Mesenteric fat pad (tissue), 1 donor: ENCODE results near the gene ARID3A. TPM values are rescaled to one million over a fixed set of nuclear protein-coding genes. Genes with fewer than 3 reads are reported as not detected.
"Not testable (repeated sequence)": the region's sequence is repeated elsewhere in the genome, so short reads cannot be mapped to it uniquely, and the experiment has no call there.

ENCODE experiments used
- DNase-seq: peaks from one replicate; pipeline ENCODE4 v3.0.0-alpha.2; 2020; ENCODE audit warnings: low spot score
- total RNA-seq: library from RNA; stranded (reverse); fragmentation: NEBNext Ultra II Directional; extraction: Animal tissue kit (Norgen Biotek cat#: 25700); gene quantifications from one replicate; pipeline ENCODE4 v1.2.1, GENCODE V29; 2021
- donor health status: DM: yes; HTN: yes; CAD: no.

Gene ARID3A
- total RNA-seq, 1 donor from 2014 or later, result 19.5 TPM

- no peak for DNase-seq
Measured at GRCh38 chr19:945401-946252, 19.8 kb downstream of the ARID3A start.

- DNase-seq, result no peak
Measured at GRCh38 chr19:947090-947706, 21.4 kb downstream of the ARID3A start.

GRCh38 chr19:947707-948539 is 22.1 kb downstream of the ARID3A start:
- no peak for DNase-seq

GRCh38 chr19:948842-949496 is 23.1 kb downstream of the ARID3A start:
- no peak for DNase-seq

- no peak for DNase-seq
Measured at GRCh38 chr19:950352-951066, 24.7 kb downstream of the ARID3A start.

DNA sequence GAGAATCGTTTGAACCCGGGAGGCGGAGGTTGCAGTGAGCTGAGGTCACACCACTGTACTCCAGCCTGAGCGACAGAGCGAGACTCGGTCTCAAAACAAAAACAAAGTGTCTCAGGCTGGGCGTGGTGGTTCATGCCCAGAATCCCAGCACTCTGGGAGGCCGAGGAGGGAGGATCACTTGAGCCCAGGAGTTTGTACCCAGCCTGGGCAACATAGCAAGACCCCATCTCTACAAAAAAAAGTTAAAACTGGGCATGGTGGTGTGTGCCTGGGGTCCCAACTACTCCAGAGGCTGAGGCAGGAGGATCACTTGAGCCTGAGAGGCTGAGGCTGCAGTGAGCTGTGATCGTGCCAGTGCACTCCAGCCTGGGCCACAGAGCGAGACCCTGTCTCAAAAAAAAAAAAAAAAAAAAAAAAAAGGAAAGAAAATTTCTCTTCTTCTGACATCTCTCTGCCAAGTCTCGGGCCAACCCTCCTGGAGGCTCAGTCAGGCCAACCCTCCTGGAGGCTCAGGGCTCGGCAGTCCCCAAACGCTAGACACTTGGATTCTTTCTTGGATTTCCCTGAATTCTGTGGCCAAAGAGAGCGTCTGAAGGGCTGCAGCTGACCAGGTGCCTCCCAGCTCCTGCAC is 26.3 kb downstream of the ARID3A start:
- DNase-seq, result no peak

GRCh38 chr19:952680-953444 is 27.0 kb downstream of the ARID3A start:
- no peak for DNase-seq

GRCh38 chr19:953445-954271 is 27.8 kb downstream of the ARID3A start:
- DNase-seq, result no peak

GRCh38 chr19:954272-954671 is 28.4 kb downstream of the ARID3A start:
- DNase-seq, result no peak

GRCh38 chr19:954672-955494 is 29.0 kb downstream of the ARID3A start:
- DNase-seq, result no peak

- no peak for DNase-seq
Measured at GRCh38 chr19:955803-956765, 30.2 kb downstream of the ARID3A start.

DNA sequence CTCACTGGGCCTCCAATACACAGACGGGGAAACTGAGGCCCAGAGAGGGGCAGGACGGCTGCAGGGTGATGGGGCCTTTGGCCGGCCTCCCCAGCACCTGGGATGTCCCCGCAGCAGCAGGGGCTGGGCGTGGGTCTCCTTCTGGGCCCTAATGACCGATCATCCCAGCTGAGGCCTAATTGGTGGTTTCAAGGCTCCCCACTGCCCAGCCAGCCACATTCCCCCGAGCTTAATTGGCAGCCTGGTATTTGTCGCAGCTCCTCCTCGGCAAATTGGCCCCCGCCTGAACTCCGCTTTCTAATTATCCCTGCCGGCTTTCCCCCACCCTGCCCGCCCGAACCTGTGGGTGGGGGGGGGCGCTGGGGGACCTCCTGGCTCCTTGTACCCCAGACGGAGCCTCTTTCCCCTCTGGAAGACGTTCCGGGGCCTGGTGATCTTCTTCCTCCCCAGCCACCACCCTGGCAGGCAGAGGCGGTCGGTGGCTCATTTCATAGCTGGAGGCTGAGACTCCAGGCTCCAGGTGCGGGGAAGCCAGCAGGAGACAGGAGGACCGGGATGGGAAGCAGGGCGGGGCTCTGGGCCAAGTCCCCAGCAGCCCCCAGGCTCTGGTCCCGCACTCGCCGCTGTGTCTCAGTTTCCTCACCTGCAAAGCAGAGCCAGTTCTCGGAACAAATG is 31.1 kb downstream of the ARID3A start:
- no peak for DNase-seq

DNA sequence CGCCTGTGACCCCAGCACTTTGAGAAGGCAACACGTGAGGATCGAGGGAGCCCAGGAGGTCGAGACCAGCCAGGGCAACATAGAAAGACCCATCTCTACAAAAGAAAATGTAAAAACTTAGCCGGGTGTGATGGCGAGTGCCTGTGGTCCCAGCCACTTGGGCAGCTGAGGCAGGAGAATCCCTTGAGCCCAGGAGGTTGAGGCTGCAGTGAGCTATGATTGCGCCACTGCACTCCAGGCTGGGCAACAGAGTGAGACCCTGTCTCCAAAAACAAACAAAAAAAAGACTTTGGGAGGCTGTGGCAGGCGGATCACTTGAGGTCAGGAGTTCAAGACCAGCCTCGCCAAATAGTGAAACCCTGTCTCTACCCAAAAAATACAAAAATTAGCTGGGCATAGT is 31.7 kb downstream of the ARID3A start:
- DNase-seq, result not testable (repeated sequence)

DNA sequence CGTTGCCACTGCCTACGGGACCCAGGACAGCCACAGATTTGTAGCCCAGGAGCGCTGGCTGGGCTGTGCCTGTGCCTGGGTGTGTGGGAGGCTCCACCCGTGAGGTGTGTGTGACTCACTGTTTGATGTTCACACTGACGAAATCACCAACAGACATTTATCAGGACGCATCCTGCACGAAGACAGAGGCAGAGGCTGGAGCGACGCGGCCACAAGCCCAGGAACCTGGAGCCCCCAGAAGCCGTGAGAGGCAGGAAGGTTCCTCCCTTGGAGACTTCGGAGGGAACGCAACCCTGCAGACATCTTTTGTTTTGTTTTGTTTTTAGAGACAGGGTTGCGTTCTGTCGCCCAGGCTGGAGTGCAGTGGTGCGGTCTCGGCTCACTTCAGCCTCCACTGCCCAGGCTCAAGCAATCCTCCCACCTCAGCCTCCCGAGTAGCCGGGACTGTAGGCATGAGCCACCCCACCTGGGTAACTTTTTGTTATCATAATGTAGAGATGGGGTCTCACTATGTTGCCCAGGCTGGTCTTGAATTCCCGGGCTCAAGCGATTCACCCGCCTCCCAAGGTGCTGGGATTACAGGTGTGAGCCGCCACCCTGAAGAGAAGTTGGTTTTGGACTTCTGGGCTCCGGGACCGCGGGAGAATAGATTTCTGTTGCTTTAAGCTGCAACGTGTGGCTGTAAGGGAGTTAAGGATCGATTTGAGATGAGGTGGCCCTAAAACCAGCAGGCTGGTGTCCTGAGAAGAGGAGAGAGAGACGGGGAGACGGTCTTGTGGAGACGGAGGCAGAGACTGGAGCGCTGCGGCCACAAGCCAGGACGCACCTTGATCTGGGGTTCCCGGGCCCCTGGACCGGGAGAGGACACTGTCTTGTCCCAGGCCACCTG is 33.4 kb downstream of the ARID3A start:
- DNase-seq, result no peak

- DNase-seq, result no peak
Measured at GRCh38 chr19:960020-960419, 34.2 kb downstream of the ARID3A start.
